A549 (cell line): ENCODE measurements around the gene PTPN12. TPM values are rescaled to one million over a fixed set of nuclear protein-coding genes. Genes with fewer than 3 reads are reported as not detected.

Experiments used
- ATAC-seq, 2 experiments: fragments of 200-7000 bp in 1 of 2; fragments of >200 bp in 1 of 2; cut with Nextera tagmentation in 1 of 2; cut with Tn5 transposase in 1 of 2; 3 replicates each; pipeline versions ENCODE4 v1.8.0 to v1.9.1; 2018 to 2020; ENCODE audit warnings: mild to moderate bottlenecking in 1 of 2, moderate library complexity in 1 of 2
- CTCF ChIA-PET: fragments of 300-600 bp; sonication (Branson Sonifier 250); formaldehyde crosslinking; extraction: SDS; loops from one replicate; lab custom pipeline; 2021; ENCODE audit warnings: antibody characterized with exemption, inconsistent platforms; lab: Yijun Ruan, JAX
- POLR2A ChIA-PET: fragments of 350-600 bp; formaldehyde crosslinking; extraction: SDS; loops from one replicate; lab custom pipeline; 2021; ENCODE audit warnings: antibody characterized with exemption, inconsistent platforms; lab: Yijun Ruan, JAX
- DNase-seq, 2 experiments: peaks; one replicate each; pipeline versions ENCODE4 v3.0.0 to v3.0.0-alpha.2; 2011 to 2016; ENCODE audit warnings: low read depth in 1 of 2, low spot score in 1 of 2
- FAIRE-seq: peaks from 2 replicates; lab custom pipeline; 2011; peaks lifted over from hg19 to GRCh38; lab: Jason Lieb, UNC
- H3K27ac ChIP-seq, 2 experiments: fragments of >200 bp; sonication (Bioruptor Twin); formaldehyde crosslinking; 3 replicates each; pipeline ENCODE4 v1.5.1; 2016 to 2017
- H3K4me1 ChIP-seq: fragments of >200 bp; sonication (Bioruptor Twin); formaldehyde crosslinking; 3 replicates; pipeline ENCODE4 v1.6.1; 2016
- H3K4me2 ChIP-seq: fragments of >200 bp; sonication (Bioruptor Twin); formaldehyde crosslinking; 3 replicates; pipeline ENCODE4 v1.6.1; 2016
- H3K4me3 ChIP-seq: fragments of >200 bp; sonication (Bioruptor Twin); formaldehyde crosslinking; 3 replicates; pipeline ENCODE4 v1.5.1; 2016
- H3K9me3 ChIP-seq: fragments of >200 bp; sonication (Bioruptor Twin); formaldehyde crosslinking; 3 replicates; pipeline ENCODE4 v1.6.1; 2016
- BHLHE40 ChIP-seq: IDR thresholded peaks from 2 replicates; pipeline ENCODE4 v1.6.1; 2012; ENCODE audit warnings: low read depth, low read length, inconsistent platforms
- CEBPB ChIP-seq, 2 experiments: fragments of >200 bp in 1 of 2; sonication (Bioruptor Twin) in 1 of 2; formaldehyde crosslinking in 1 of 2; IDR thresholded peaks; 2 replicates each; pipeline ENCODE4 v1.6.1; 2012 to 2016
- CHD2 ChIP-seq: fragments of 150-350 bp; IDR thresholded peaks from 2 replicates; pipeline ENCODE4 v1.6.1; 2014; ENCODE audit warnings: low read length; ENCODE audit not compliant: partially characterized antibody
- CHD4 ChIP-seq: fragments of 200-600 bp; sonication (generic); IDR thresholded peaks from 2 replicates; pipeline ENCODE4 v1.6.1; 2016; ENCODE audit warnings: antibody characterized with exemption, mild to moderate bottlenecking, borderline replicate concordance
- EHF ChIP-seq: fragments of 250-450 bp; sonication (Bioruptor Pico); IDR thresholded peaks from 2 replicates; pipeline ENCODE4 v1.5.0; 2020; ENCODE audit warnings: mild to moderate bottlenecking
- ESRRA ChIP-seq: fragments of 150-350 bp; IDR thresholded peaks from 2 replicates; pipeline ENCODE4 v1.6.1; 2014; ENCODE audit warnings: mild to moderate bottlenecking, low read length, borderline replicate concordance
- FOSB ChIP-seq: fragments of 250-450 bp; sonication (Bioruptor Pico); IDR thresholded peaks from 2 replicates; pipeline ENCODE4 v1.5.0; 2020; ENCODE audit warnings: mild to moderate bottlenecking, moderate library complexity
- FOXS1 ChIP-seq: fragments of 250-450 bp; sonication (Bioruptor Pico); IDR thresholded peaks from 2 replicates; pipeline ENCODE4 v1.5.0; 2020; ENCODE audit warnings: mild to moderate bottlenecking, moderate library complexity
- HDAC2 ChIP-seq: fragments of 200-600 bp; sonication (generic); IDR thresholded peaks from 2 replicates; pipeline ENCODE4 v1.6.1; 2016
- HEYL ChIP-seq: fragments of 250-450 bp; sonication (Bioruptor Pico); IDR thresholded peaks from 2 replicates; pipeline ENCODE4 v1.8.0; 2021; ENCODE audit warnings: mild to moderate bottlenecking, moderate library complexity
- HOXA7 ChIP-seq: fragments of 250-450 bp; sonication (Bioruptor Pico); IDR thresholded peaks from 2 replicates; pipeline ENCODE4 v1.5.0; 2020; ENCODE audit warnings: mild to moderate bottlenecking, moderate library complexity
- JUN ChIP-seq, 2 experiments: fragments of >200 bp; sonication (Bioruptor Twin); formaldehyde crosslinking; IDR thresholded peaks; 2 replicates in 1 of 2; 3 replicates in 1 of 2; pipeline ENCODE4 v1.6.1; 2016 to 2017
- JUNB ChIP-seq: fragments of >200 bp; sonication (Bioruptor Twin); formaldehyde crosslinking; IDR thresholded peaks from 2 replicates; pipeline ENCODE4 v1.6.1; 2016
- NPAS2 ChIP-seq: fragments of 250-450 bp; sonication (Bioruptor Pico); IDR thresholded peaks from 2 replicates; pipeline ENCODE4 v1.8.0; 2022; ENCODE audit warnings: mild to moderate bottlenecking, moderate library complexity, borderline replicate concordance
- POLR2A ChIP-seq: IDR thresholded peaks from 2 replicates; pipeline ENCODE4 v1.6.1; 2012; ENCODE audit warnings: mild to moderate bottlenecking, low read length
- RFX5 ChIP-seq: fragments of 450-650 bp; IDR thresholded peaks from 2 replicates; pipeline ENCODE4 v1.7.1; 2014; ENCODE audit warnings: antibody characterized with exemption, mild to moderate bottlenecking, moderate library complexity
- SREBF2 ChIP-seq: fragments of 450-650 bp; IDR thresholded peaks from 2 replicates; pipeline ENCODE4 v1.6.1; 2014; ENCODE audit warnings: mild to moderate bottlenecking, moderate library complexity
- TFCP2L1 ChIP-seq: fragments of 250-450 bp; sonication (Bioruptor Pico); IDR thresholded peaks from 2 replicates; pipeline ENCODE4 v1.5.0; 2021; ENCODE audit warnings: mild to moderate bottlenecking
- ZNF302 ChIP-seq: fragments of 250-450 bp; sonication (Bioruptor Pico); IDR thresholded peaks from 2 replicates; pipeline ENCODE4 v1.9.0; 2021; ENCODE audit warnings: inconsistent platforms, mild to moderate bottlenecking, moderate library complexity
- WGBS: methylation state at CpG from one replicate; pipeline ENCODE4 v1.1.6; 2017; ENCODE audit errors: missing lambda C conversion rate; 5-methylcytosine and 5-hydroxymethylcytosine counted together
- polyA plus RNA-seq, 4 experiments: library from polyadenylated mRNA; depleted of rRNA in 3 of 4; stranded (reverse); fragments of >200 nt; fragmentation: RNase III in 1 of 4; extraction: RNeasy Plus Mini Kit Qiagen cat#74134 plus additional on column Dnase treatment in 1 of 4; gene quantifications; 2 replicates in 3 of 4; 3 replicates in 1 of 4; pipeline ENCODE4 v1.2.3, GENCODE V29; 2011 to 2017
- TF ChIP-seq, protein P1 (sequence below): IDR thresholded peaks from 2 replicates; pipeline ENCODE4 v1.6.1; 2012
- TF ChIP-seq, protein P2 (sequence below): fragments of >200 bp; sonication (Bioruptor Twin); formaldehyde crosslinking; IDR thresholded peaks from 2 replicates; pipeline ENCODE4 v1.6.1; 2016
- TF ChIP-seq, protein P3 (sequence below): IDR thresholded peaks from 2 replicates; pipeline ENCODE4 v1.6.1; 2012; ENCODE audit warnings: low read depth, borderline replicate concordance
- TF ChIP-seq, protein P4 (sequence below): fragments of 250-450 bp; sonication (Bioruptor Pico); IDR thresholded peaks from 2 replicates; pipeline ENCODE4 v1.5.0; 2021; ENCODE audit warnings: mild to moderate bottlenecking, moderate library complexity, borderline replicate concordance

Gene PTPN12
- polyA plus RNA-seq, 2 of the 4 experiments (the other 2 are of a cell fraction) = 76.3 to 105 TPM

DNA sequence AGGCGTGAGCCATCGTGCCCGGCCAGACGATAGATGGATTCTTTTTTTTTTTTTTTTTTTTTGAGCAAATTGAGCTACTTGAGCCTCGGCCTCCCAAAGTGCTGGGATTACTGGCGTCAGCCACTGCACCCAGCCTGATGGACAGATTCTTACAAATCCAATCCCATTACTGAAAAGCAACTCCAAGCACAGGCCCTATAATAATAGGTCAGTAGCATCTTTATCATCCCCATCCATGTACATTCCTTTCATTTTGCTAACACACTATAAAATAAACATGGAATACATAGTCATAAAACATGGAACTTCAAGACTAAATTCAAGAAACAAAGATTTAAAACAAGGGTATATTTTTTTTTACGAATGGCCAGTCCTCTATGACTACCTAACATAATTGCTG is 143.2 kb downstream of the PTPN12 start:
- DNase-seq (no peak), FAIRE-seq (no peak), ATAC-seq (no peak)
- peaks cover under 1% of the 10 kb centered on the region; the same call in 2 of the 3 replicates for H3K4me1 ChIP-seq
- no peak overlapping the region for H3K27ac ChIP-seq
- WGBS = 90% methylated on average over 7 of the region's 7 CpGs
- ChIA-PET CTCF (interaction anchor here (1.3 kb wide), 1 partner anchor 16 kb away, joined by 3 read pairs; no protein-coding TSS in a partner anchor), POLR2A (interaction anchor here (1.1 kb wide), 1 partner anchor 16 kb away, joined by 3 read pairs; the partner anchor contains the start of gene RSBN1L)
- H3K4me2 ChIP-seq = no peak overlapping the region
- TF ChIP-seq, protein P1, sequence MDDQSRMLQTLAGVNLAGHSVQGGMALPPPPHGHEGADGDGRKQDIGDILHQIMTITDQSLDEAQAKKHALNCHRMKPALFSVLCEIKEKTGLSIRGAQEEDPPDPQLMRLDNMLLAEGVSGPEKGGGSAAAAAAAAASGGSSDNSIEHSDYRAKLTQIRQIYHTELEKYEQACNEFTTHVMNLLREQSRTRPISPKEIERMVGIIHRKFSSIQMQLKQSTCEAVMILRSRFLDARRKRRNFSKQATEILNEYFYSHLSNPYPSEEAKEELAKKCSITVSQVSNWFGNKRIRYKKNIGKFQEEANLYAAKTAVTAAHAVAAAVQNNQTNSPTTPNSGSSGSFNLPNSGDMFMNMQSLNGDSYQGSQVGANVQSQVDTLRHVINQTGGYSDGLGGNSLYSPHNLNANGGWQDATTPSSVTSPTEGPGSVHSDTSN = no peak
- TF ChIP-seq EHF (CRISPR knock-in tag) (no peak), ESRRA (no peak), HOXA7 (no peak), HDAC2 (no peak), POLR2A (no peak), ZNF302 (CRISPR knock-in tag) (no peak), NPAS2 (CRISPR knock-in tag) (no peak)
- TF ChIP-seq, protein P2, sequence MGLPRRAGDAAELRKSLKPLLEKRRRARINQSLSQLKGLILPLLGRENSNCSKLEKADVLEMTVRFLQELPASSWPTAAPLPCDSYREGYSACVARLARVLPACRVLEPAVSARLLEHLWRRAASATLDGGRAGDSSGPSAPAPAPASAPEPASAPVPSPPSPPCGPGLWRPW = no peak
- H3K9me3 ChIP-seq = no peaks in the 10 kb centered on the region
- H3K4me3 ChIP-seq = no peak overlapping the region

DNA sequence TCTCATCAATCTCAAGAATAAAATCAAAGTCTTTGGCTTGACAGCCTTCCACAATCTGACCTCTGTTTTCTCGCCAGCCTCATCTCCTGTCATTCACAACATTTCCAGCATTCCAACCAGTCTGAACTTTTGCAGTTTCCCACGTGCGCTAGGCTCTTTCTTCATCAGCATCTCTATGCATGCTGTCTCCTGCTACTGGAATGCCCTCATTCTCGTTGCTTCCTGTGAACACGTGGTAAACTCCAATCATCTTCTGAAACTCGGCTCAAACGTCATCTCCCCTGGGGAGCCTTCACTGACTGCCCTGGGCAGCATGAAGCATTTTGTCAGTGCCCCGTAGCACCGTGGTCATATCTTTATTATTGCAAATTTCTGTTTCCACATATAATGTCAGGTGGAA is 146.9 kb downstream of the PTPN12 start:
- Histone ChIP-seq H3K9me3 (no peaks in the 10 kb centered on the region), H3K27ac (no peak overlapping the region), H3K4me2 (no peak overlapping the region), H3K4me1 (peaks cover 7% of the 10 kb centered on the region; the same call in 2 of the 3 replicates), H3K4me3 (no peak overlapping the region)
- POLR2A ChIA-PET = no interaction called here
- ATAC-seq (no peak), DNase-seq (no peak), FAIRE-seq (no peak)
- TF ChIP-seq JUNB (no peak), FOXS1 (CRISPR knock-in tag) (no peak), BHLHE40 (no peak), TFCP2L1 (no peak), RFX5 (no peak), POLR2A (no peak), CHD2 (no peak), CHD4 (no peak), FOSB (CRISPR knock-in tag) (no peak), SREBF2 (no peak), HOXA7 (no peak)
- TF ChIP-seq, protein P3, sequence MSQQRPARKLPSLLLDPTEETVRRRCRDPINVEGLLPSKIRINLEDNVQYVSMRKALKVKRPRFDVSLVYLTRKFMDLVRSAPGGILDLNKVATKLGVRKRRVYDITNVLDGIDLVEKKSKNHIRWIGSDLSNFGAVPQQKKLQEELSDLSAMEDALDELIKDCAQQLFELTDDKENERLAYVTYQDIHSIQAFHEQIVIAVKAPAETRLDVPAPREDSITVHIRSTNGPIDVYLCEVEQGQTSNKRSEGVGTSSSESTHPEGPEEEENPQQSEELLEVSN = no peak
- 86% methylated on average over 9 of the region's 9 CpGs for WGBS
- CTCF ChIA-PET = interaction anchor here (0.9 to 1.3 kb wide), 2 partner anchors 32 to 244 kb away, joined by 3 to 6 read pairs; no protein-coding TSS in a partner anchor

DNA sequence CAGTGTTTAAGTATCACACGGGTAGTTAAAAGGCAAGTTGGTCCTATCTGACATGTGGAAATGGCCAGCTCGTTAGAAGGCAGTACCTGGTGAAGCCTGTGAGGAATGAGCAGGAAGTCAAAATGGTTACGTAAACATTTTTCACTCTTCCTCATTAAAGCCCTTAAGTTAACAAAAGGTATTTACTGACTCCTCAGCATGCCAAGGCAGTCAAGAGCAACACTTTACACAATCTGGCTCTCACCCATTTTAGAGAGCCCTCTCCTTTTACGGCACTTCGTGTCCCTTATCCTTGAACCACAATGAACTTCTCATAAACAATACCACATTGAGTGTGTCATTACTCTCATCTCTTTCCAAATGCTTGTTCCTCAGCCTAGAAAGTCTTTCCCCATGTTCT is 148.1 kb downstream of the PTPN12 start:
- ChIA-PET POLR2A (no interaction called here), CTCF (interaction anchor here (1.1 kb wide), 1 partner anchor 42 kb away, joined by 3 read pairs; no protein-coding TSS in a partner anchor)
- FAIRE-seq = no peak
- Histone ChIP-seq H3K4me1 (peaks cover 7% of the 10 kb centered on the region; the same call in 2 of the 3 replicates), H3K27ac (no peak overlapping the region)
- 74% methylated on average over 5 of the region's 5 CpGs for WGBS
- ATAC-seq = no peak
- TF ChIP-seq HEYL (CRISPR knock-in tag) (no peak), JUN (IDR thresholded peaks at IDR 0.05) (no peak), CEBPB (IDR thresholded peaks at IDR 0.05) (no peak)
- TF ChIP-seq, protein P4, sequence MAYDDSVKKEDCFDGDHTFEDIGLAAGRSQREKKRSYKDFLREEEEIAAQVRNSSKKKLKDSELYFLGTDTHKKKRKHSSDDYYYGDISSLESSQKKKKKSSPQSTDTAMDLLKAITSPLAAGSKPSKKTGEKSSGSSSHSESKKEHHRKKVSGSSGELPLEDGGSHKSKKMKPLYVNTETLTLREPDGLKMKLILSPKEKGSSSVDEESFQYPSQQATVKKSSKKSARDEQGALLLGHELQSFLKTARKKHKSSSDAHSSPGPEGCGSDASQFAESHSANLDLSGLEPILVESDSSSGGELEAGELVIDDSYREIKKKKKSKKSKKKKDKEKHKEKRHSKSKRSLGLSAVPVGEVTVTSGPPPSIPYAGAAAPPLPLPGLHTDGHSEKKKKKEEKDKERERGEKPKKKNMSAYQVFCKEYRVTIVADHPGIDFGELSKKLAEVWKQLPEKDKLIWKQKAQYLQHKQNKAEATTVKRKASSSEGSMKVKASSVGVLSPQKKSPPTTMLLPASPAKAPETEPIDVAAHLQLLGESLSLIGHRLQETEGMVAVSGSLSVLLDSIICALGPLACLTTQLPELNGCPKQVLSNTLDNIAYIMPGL (CRISPR knock-in tag) = no peak
- TF ChIP-seq, all 56 proteins: peak for 0
- DNase-seq = no peak
- Histone ChIP-seq H3K4me3 (no peak overlapping the region), H3K4me2 (no peak overlapping the region), H3K9me3 (no peaks in the 10 kb centered on the region)
